HepG2 (cell line): ENCODE results near the gene PIGC.

Experiments used
- ARID2 ChIP-seq: sonication (generic); formaldehyde crosslinking; IDR thresholded peaks from 2 replicates; pipeline ENCODE4 v1.8.1; 2022; ENCODE audit warnings: mild to moderate bottlenecking, missing genetic modification reagents, borderline replicate concordance
- POLR2A ChIP-seq, 2 experiments: IDR thresholded peaks; 2 replicates each; pipeline ENCODE4 v1.6.1; 2011; ENCODE audit warnings: low read depth in 2 of 2, low read length in 2 of 2, mild to moderate bottlenecking in 1 of 2, moderate library complexity in 1 of 2; ENCODE audit not compliant: insufficient read depth in 1 of 2
- TEAD3 ChIP-seq: optimal IDR thresholded peaks from 2 replicates; pipeline ENCODE3; 2016; ENCODE audit warnings: borderline replicate concordance
- ZNF274 ChIP-seq: sonication (generic); formaldehyde crosslinking; IDR thresholded peaks from 2 replicates; pipeline ENCODE4 v1.5.1; 2020; ENCODE audit warnings: mild to moderate bottlenecking, missing genetic modification reagents

GRCh38 chr1:172471666-172472065 lies 27.8 kb upstream of the PIGC start:
- no peak for TF ChIP-seq ARID2 (CRISPR knock-in tag)
- TF ChIP-seq TEAD3 (CRISPR knock-in tag) = no peak
- no peak for TF ChIP-seq ZNF274 (CRISPR knock-in tag)
- TF ChIP-seq POLR2A (IDR thresholded peaks at IDR 0.05; ENCODE audit: insufficient read depth in 1 of 2, low read depth in 2 of 2, low read length in 2 of 2) = no peak
